Ovary (tissue), 9 donors: Measurements from ENCODE around the gene RLN1. TPM values are rescaled to one million over a fixed set of nuclear protein-coding genes. Genes with fewer than 3 reads are reported as not detected.

Source experiments
- DNase-seq, 5 donors: peaks; one replicate each; pipeline ENCODE4 v3.0.0-alpha.2; 2019 to 2020
- H3K27ac ChIP-seq, 2 donors: fragments of 200-600 bp; one replicate each; pipeline versions ENCODE4 v1.5.1 to v1.8.0; 2019 to 2022
- H3K27me3 ChIP-seq: fragments of 200-600 bp; one replicate; pipeline ENCODE4 v1.8.0; 2022
- H3K36me3 ChIP-seq: fragments of 200-600 bp; sonication (generic); one replicate; pipeline ENCODE4 v1.5.1; 2019
- H3K4me1 ChIP-seq: one replicate; pipeline ENCODE4 v1.8.1; 2013; ENCODE audit warnings: mild to moderate bottlenecking, moderate library complexity; ENCODE audit not compliant: insufficient read depth
- H3K4me3 ChIP-seq: fragments of 200-600 bp; sonication (generic); one replicate; pipeline ENCODE4 v1.5.1; 2017
- H3K9me3 ChIP-seq, 2 donors: fragments of 200-600 bp in 1 of 2; sonication (generic) in 1 of 2; one replicate each; pipeline versions ENCODE4 v1.5.1 to v1.8.1; 2013 to 2019; ENCODE audit warnings: mild to moderate bottlenecking in 1 of 2, moderate library complexity in 1 of 2
- EP300 ChIP-seq: sonication (generic); formaldehyde crosslinking; IDR thresholded peaks from one replicate; pipeline ENCODE4 v1.6.1; 2017; ENCODE audit warnings: antibody characterized with exemption
- POLR2A ChIP-seq: fragments of 450-650 bp; IDR thresholded peaks from one replicate; pipeline ENCODE4 v1.6.1; 2017; ENCODE audit warnings: antibody characterized with exemption, mild to moderate bottlenecking, moderate library complexity
- WGBS, 3 donors: extraction: QIAGEN DNeasy Blood & Tissue Kit in 1 of 3; methylation state at CpG; one replicate each; pipeline versions ENCODE4 v1.1.5 to v1.1.7; 2013 to 2017; 5-methylcytosine and 5-hydroxymethylcytosine counted together
- intact Hi-C, 4 donors: fragments of 100-400 bp; cut with DNase I; formaldehyde crosslinking; loops; one replicate each; pipeline versions ENCODE4 v1.11.0 to v1.15.1; 2022 to 2023
- polyA plus RNA-seq, 2 donors: library from polyadenylated mRNA; stranded (reverse); fragments of 200-250 nt in 1 of 2; fragments of 350-450 nt in 1 of 2; fragmentation: Illumina TruSeq in 1 of 2; extraction: RNeasy Lipid Tissue Mini Kit (QIAGEN cat#74804) in 1 of 2; gene quantifications; one replicate each; pipeline ENCODE4 v1.2.3, GENCODE V29; 2013 to 2014
- small RNA-seq: library from RNA; depleted of rRNA; stranded (forward); fragments of <200 nt; gene quantifications from one replicate; pipeline ENCODE3, GENCODE V24; 2016
- total RNA-seq, 7 donors: library from RNA; depleted of rRNA in 2 of 7; stranded (reverse); fragments of >200 nt in 2 of 7; fragmentation: NEBNext Ultra II Directional in 3 of 7; extraction: Animal tissue kit (Norgen Biotek cat#: 25700) in 3 of 7; gene quantifications; one replicate each; pipeline versions ENCODE4 v1.1.0 to v1.2.4, GENCODE V29; 2016 to 2023
- TF ChIP-seq, protein P1 (sequence below), 3 donors: fragments of 450-650 bp in 2 of 3; fragments of 200-600 bp in 1 of 3; IDR thresholded peaks; one replicate each; pipeline versions ENCODE4 v1.5.1 to v1.8.0; 2016 to 2022; ENCODE audit warnings: antibody characterized with exemption in 3 of 3, mild to moderate bottlenecking in 1 of 3
- donor health status: DM: no; HTN: no; CAD: no; lungs with moderate emphysema.
- donor health status: DM: no; HTN: no; CAD: no.
- donor health status: Bipolar disorder and iron deficiency.
- donor health status: DM: yes; HTN: yes; CAD: no.
- donor health status: DM: no; HTN: no; CAD: no.
- donor health status: DM: yes; HTN: yes; CAD: no.

RLN1 gene
- total and polyA plus RNA-seq, 9 donors, result 0.28 to 1.4 TPM; not detected in 7

DNA sequence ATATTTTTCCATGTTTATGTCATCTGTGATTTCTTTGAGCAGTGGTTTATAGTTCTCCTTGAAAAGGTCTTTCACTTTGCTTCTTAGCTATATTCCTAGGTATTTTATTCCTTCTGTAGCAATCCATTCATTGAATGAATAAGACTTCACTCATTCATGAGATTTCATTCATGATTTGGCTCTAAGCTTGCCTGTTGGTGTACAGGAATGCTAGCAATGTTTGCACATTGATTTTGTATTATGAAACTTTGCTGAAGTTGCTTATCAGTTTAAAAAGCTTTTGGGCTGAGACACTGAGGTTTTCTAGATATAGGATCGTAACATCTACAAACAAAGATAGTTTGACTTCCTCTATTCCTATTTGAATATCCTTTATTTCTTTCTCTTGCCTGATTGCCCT, 51.1 kb downstream of the RLN1 start:
- no peaks in the 10 kb centered on the region for H3K4me1 ChIP-seq
- WGBS, 3 donors, result 0 to 78% (median 68%) methylated on average over 1 of the region's 1 CpG
- H3K4me3 ChIP-seq, result no peak overlapping the region
- H3K27me3 ChIP-seq, result no peaks in the 10 kb centered on the region
- H3K36me3 ChIP-seq, result no peaks in the 10 kb centered on the region
- H3K27ac ChIP-seq, result no peak overlapping the region
- TF ChIP-seq POLR2A (no peak), EP300 (no peak)
- TF ChIP-seq, protein P1, sequence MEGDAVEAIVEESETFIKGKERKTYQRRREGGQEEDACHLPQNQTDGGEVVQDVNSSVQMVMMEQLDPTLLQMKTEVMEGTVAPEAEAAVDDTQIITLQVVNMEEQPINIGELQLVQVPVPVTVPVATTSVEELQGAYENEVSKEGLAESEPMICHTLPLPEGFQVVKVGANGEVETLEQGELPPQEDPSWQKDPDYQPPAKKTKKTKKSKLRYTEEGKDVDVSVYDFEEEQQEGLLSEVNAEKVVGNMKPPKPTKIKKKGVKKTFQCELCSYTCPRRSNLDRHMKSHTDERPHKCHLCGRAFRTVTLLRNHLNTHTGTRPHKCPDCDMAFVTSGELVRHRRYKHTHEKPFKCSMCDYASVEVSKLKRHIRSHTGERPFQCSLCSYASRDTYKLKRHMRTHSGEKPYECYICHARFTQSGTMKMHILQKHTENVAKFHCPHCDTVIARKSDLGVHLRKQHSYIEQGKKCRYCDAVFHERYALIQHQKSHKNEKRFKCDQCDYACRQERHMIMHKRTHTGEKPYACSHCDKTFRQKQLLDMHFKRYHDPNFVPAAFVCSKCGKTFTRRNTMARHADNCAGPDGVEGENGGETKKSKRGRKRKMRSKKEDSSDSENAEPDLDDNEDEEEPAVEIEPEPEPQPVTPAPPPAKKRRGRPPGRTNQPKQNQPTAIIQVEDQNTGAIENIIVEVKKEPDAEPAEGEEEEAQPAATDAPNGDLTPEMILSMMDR (IDR thresholded peaks at IDR 0.05), result no peak
- no peaks in the 10 kb centered on the region for H3K9me3 ChIP-seq
- no peak for DNase-seq
- intact Hi-C loops, result no loop called here

DNA sequence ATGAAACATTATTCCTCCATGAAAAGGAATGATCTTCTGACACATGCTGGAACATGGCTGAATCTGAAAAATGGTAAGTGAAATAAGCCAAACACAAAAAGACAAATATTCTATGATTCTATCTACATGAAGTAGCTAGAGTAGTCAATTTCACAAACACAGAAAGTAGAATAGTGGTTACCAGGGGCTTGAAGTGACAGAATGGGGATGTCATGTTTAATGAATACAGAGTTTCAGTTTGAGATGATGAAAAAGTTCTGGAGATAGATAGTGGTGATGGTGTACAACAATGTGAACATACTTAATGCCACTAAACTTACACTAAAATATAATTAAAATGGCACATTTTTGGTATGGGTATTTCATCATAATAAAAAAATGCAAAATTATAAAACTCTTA, 53.4 kb downstream of the RLN1 start:
- Histone ChIP-seq H3K4me3 (no peak overlapping the region), H3K9me3 (no peaks in the 10 kb centered on the region), H3K27ac (no peak overlapping the region), H3K36me3 (no peaks in the 10 kb centered on the region), H3K27me3 (no peaks in the 10 kb centered on the region), H3K4me1 (no peaks in the 10 kb centered on the region)
- no peak for TF ChIP-seq EP300
- TF ChIP-seq, protein P1 (IDR thresholded peaks at IDR 0.05), result no peak
- TF ChIP-seq POLR2A, result no peak
- DNase-seq, result no peak
- intact Hi-C loops, result no loop called here

Small RNAs within 50 kb of the gene (small RNA-seq; reads per million reads assigned to genes)
- gene AL135786.1 (not detected), gene HMGN2P31 (not detected)

Other genes starting within 250 kb of the RLN1 start
- gene INSL6, start 154.2 kb downstream of the RLN1 start, total RNA-seq, result not detected
- not detected for gene INSL6, start 154.2 kb downstream of the RLN1 start, polyA plus RNA-seq
- not detected for gene INSL4, start 108.5 kb downstream of the RLN1 start, total RNA-seq
- not detected for gene INSL4, start 108.5 kb downstream of the RLN1 start, polyA plus RNA-seq
- under 1 TPM in 3 of 7 donors, not detected in 4; 0.31 to 0.80 (median 0.46) TPM for gene RLN2, start 35.2 kb downstream of the RLN1 start, total RNA-seq
- 100 to 1,000 TPM in 1 of 2 donors, not detected in 1; 179 TPM for gene RLN2, start 35.2 kb downstream of the RLN1 start, polyA plus RNA-seq
- gene PLGRKT, start 98.0 kb upstream of the RLN1 start, total RNA-seq, result 10 to 100 TPM in 5 of 7 donors, 1 to 10 TPM in 2; 2.9 to 24.6 (median 13.3) TPM
- 10 to 100 TPM; 11.8 to 35.8 TPM for gene PLGRKT, start 98.0 kb upstream of the RLN1 start, polyA plus RNA-seq
- gene CD274, start 110.7 kb upstream of the RLN1 start, total RNA-seq, result 1 to 10 TPM in 6 of 7 donors, under 1 TPM in 1; 0.89 to 2.0 (median 1.5) TPM
- gene CD274, start 110.7 kb upstream of the RLN1 start, polyA plus RNA-seq, result 1 to 10 TPM in 1 of 2 donors, under 1 TPM in 1; 0.57 to 6.7 TPM
- gene PDCD1LG2, start 170.7 kb upstream of the RLN1 start, total RNA-seq, result 1 to 10 TPM in 4 of 7 donors, under 1 TPM in 3; 0.51 to 2.0 (median 1.2) TPM
- 1 to 10 TPM in 1 of 2 donors, under 1 TPM in 1; 0.70 to 5.0 TPM for gene PDCD1LG2, start 170.7 kb upstream of the RLN1 start, polyA plus RNA-seq